ENCODE measurements around the gene KCTD17. TPM values are rescaled to one million over a fixed set of nuclear protein-coding genes. Genes with fewer than 3 reads are reported as not detected.

The KCTD17 gene
- total RNA-seq, 4 donors from 2014 or later = 7.4 to 24.7 (median 20.2) TPM

DNA sequence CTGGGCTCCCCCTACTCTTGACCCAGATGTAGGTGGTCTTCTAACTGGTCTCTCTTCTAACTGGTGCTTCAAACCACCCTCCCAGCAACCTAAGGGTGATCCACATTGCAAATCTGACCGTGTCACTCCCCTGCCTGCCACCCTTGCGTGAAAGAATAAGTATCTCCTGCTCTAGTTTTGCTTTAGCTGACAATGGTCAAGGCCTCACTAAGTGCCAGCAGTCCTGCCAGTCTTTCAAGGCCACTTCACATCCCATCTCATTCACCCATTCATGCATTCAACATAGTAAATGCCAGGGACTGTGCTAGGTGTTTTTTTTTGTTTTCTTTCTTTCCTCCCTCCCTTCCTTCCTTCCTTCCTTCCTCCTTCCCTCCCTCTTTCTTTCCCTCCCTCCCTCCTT lies 2.3 kb upstream of the KCTD17 start:
- peaks cover 0 to 28% (median 9%) of the 10 kb centered on the region in 4 donors for H3K4me1 ChIP-seq
- no peak overlapping the region for H3K27ac ChIP-seq
- DNase-seq (ENCODE audit: low spot score in 2 of 2) = no peak
- no peak overlapping the region for H3K4me3 ChIP-seq
- no peaks in the 10 kb centered on the region for H3K9me3 ChIP-seq
- WGBS, 2 donors = 68 to 80% methylated on average over 2 of the region's 2 CpGs
- H3K36me3 ChIP-seq = peaks cover 0 to 13% (median 0%) of the 10 kb centered on the region in 3 donors
- H3K27me3 ChIP-seq = no peaks in the 10 kb centered on the region
- TF ChIP-seq, protein P1, sequence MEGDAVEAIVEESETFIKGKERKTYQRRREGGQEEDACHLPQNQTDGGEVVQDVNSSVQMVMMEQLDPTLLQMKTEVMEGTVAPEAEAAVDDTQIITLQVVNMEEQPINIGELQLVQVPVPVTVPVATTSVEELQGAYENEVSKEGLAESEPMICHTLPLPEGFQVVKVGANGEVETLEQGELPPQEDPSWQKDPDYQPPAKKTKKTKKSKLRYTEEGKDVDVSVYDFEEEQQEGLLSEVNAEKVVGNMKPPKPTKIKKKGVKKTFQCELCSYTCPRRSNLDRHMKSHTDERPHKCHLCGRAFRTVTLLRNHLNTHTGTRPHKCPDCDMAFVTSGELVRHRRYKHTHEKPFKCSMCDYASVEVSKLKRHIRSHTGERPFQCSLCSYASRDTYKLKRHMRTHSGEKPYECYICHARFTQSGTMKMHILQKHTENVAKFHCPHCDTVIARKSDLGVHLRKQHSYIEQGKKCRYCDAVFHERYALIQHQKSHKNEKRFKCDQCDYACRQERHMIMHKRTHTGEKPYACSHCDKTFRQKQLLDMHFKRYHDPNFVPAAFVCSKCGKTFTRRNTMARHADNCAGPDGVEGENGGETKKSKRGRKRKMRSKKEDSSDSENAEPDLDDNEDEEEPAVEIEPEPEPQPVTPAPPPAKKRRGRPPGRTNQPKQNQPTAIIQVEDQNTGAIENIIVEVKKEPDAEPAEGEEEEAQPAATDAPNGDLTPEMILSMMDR (IDR thresholded peaks at IDR 0.05) = no peak
- TF ChIP-seq POLR2A (IDR thresholded peaks at IDR 0.05) = no peak
- no peak for TF ChIP-seq EP300 (IDR thresholded peaks at IDR 0.05)

DNA sequence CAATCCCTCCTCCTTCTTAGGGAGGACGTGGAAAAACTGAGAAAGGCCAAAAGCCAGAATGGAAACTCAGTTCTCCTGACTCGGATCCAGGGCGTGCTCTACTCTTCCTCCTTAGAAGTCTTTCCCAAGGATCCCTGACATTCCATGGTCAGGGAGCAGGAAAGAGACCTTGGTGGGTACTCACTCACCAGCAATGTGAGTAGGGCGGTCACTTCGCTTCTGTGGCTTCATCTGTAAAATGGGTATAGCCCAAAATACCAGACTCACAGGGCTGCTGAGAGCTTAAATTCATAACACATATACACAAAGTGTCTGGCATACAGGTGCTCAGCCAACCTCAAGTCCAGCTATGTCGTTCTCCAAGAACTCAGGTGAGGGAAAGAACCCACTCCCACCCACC lies 629 bp upstream of the KCTD17 start:
- DNase-seq (ENCODE audit: low spot score in 2 of 2) = no peak
- TF ChIP-seq, protein P1 (IDR thresholded peaks at IDR 0.05) = no peak
- TF ChIP-seq POLR2A (IDR thresholded peaks at IDR 0.05) (no peak), EP300 (IDR thresholded peaks at IDR 0.05) (no peak)
- no peaks in the 10 kb centered on the region for H3K27me3 ChIP-seq
- peak overlapping the region in 2 of 4 donors; percentile 69 to 87 for H3K4me3 ChIP-seq
- H3K27ac ChIP-seq = peak overlapping the region in 2 of 4 donors; percentile 52 to 54
- peaks cover 0 to 30% (median 0%) of the 10 kb centered on the region in 3 donors for H3K36me3 ChIP-seq
- no peaks in the 10 kb centered on the region for H3K9me3 ChIP-seq
- 76 to 78% methylated on average over 6 of the region's 6 CpGs for WGBS, 2 donors
- H3K4me1 ChIP-seq = peaks cover 0 to 28% (median 9%) of the 10 kb centered on the region in 4 donors

DNA sequence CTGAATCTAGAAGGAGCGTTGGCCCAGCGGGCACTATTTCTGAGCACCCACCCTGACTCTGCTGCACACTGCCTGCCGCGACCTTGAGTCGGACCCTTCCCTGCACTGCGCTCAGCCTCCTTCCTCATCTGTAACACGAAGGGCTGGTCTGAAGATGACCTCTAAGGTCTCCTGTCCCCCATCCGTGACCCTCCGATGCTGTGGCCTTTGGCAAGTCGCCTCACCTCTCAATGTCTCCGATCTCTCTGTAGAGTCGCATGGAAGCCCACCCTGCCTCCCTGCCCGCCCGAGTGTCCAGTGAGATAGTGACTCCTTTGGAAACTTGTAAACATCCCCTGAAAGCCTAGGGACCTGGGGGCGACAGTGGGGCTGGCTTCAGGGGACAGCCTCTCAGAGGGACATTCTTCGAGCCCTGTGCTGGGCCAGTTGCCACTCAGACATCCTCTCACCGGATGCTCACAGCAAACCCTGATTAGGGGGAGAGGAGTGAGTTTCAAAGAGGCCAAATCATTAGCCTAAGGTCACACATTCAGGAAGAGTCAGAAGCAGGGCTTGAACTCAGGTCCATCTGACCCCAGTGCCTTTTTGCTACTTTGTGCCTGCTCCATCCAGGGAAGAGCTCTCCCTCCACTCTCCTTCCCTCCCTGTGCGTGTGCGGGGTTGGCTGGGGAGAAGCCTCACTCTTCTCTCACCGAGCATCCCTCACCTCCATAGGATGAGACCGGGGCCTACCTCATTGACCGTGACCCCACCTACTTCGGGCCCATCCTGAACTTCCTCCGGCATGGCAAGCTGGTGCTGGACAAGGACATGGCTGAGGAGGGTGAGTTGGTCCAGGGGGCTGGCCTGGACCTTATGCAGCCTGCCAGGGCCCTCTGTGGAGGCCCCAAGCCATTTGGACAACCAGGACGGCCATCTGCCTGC lies 1.1 kb downstream of the KCTD17 start:
- TF ChIP-seq, protein P1 (IDR thresholded peaks at IDR 0.05) = no peak
- no peak for TF ChIP-seq EP300 (IDR thresholded peaks at IDR 0.05)
- no peak for TF ChIP-seq POLR2A (IDR thresholded peaks at IDR 0.05)
- Histone ChIP-seq H3K27me3 (no peaks in the 10 kb centered on the region), H3K4me3 (peak overlapping the region; percentile 61 to 87 (median 66)), H3K36me3 (peaks cover 0 to 47% (median 0%) of the 10 kb centered on the region in 3 donors), H3K9me3 (no peaks in the 10 kb centered on the region), H3K27ac (peak overlapping the region in 1 of 4 donors; percentile 54), H3K4me1 (peaks cover 0 to 28% (median 9%) of the 10 kb centered on the region in 4 donors)
- WGBS, 2 donors = 67 to 77% methylated on average over 22 to 25 of the region's 25 CpGs
- no peak for DNase-seq (ENCODE audit: low spot score in 2 of 2)

DNA sequence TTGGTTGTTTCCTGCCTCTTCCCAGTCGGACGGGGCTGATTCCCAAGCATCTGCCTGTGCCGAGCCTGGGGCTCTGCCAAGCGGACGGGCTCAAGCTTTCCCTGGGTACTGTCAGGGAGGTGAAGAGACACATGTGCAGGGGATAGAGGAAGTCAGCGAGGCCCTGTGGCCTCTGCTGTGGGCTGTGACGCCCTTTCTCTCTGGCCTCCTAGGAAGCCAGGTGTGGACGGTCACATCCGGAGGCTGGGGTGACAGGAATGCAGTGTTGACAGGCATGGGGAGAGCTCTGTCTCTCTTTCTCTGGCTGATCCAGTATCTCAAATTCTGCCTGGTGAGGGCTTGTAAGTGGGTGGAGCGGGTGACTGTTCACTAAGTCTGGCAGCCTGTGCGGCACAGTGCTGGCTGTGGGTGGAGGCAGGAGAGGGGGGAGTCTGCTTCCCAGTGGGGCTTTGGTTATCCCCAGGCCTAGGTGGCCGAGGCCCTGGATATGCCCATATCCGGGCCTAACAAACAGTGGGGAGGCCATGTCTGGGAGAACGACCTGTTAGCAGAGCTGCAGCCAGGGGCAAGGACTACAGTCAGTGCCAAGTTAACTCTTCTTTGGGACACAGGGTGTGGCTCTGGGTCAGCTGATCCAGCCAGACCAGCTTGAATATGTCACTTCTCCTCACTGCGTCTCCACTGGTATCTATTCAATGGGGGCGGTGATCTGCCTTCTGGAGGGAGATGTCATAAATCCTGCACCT lies 1.9 kb downstream of the KCTD17 start:
- H3K9me3 ChIP-seq = no peaks in the 10 kb centered on the region
- no peak overlapping the region for H3K4me3 ChIP-seq
- H3K27me3 ChIP-seq = no peaks in the 10 kb centered on the region
- H3K27ac ChIP-seq = no peak overlapping the region
- TF ChIP-seq EP300 (IDR thresholded peaks at IDR 0.05) = no peak
- TF ChIP-seq, protein P1 (IDR thresholded peaks at IDR 0.05) = no peak
- TF ChIP-seq POLR2A (IDR thresholded peaks at IDR 0.05) = no peak
- H3K36me3 ChIP-seq = peaks cover 0 to 56% (median 0%) of the 10 kb centered on the region in 3 donors
- WGBS, 2 donors = 69 to 78% methylated on average over 9 to 16 of the region's 16 CpGs
- DNase-seq (ENCODE audit: low spot score in 2 of 2) = no peak
- peaks cover 0 to 28% (median 9%) of the 10 kb centered on the region in 4 donors for H3K4me1 ChIP-seq

All from tibial nerve (tissue), 4 donors.